ENCODE measurements around the gene PADI4.
"Not testable (repeated sequence)": the region's sequence is repeated elsewhere in the genome, so short reads cannot be mapped to it uniquely, and the experiment has no call there.

The PADI4 gene

DNA sequence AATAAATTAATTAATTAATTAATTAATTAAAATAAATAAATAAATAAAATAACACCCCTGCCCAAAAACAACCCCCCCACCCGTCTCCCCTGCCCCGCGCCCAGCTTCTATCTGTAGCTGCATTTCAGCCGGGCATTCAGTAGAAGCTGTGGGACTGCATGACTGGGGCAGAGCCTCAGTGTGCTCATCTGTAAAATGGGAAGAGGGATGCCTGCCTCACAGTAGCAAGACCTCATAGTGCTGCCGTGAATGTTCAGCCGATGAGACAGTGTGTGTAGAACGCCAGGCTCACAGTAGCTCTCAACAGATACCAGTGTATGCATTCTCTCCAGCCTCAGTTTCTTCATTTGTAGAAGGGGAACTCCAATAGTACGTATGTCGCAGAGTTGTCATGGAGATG lies 8.7 kb downstream of the PADI4 start:
- no peak for DNase-seq

GRCh38 chr1:17318262-17318661 lies 10.3 kb downstream of the PADI4 start:
- DNase-seq, result no peak

DNA sequence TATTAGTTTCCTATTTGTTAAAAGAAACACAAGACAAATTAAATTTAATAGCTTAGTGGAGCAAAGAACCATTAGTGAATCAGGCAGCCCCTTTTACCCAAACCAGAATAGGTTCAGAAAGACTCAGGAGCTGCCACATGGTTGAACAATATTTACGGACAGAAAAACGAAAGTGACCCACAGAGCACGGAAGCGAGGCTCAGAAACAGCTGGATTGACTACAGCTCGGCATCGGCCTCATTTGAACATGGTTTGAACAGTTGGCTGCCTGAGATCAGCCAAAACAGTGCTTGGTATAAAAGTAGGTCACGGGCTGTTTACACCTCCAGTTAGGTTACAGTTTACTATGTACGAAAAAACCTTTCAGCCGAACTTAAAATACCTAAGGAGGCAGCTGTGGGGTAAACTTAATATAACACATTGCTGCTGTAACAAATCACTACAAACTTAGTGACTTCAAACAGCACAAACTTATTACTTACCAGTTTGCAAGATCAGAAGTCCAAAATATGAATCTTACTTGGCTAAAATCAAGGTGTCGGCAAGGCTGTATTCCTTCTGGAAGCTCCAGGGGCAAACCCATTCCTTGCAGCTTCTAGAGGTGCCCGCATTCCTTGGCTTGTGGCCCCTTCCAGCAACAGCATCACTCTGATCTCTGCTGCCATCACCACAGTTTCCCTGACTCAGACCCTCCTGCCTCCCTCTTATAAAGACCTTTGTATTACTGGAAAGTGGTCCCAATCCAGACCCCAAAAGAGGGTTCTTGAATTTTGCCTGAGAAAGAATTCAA lies 11.8 kb downstream of the PADI4 start:
- DNase-seq, result no peak

DNA sequence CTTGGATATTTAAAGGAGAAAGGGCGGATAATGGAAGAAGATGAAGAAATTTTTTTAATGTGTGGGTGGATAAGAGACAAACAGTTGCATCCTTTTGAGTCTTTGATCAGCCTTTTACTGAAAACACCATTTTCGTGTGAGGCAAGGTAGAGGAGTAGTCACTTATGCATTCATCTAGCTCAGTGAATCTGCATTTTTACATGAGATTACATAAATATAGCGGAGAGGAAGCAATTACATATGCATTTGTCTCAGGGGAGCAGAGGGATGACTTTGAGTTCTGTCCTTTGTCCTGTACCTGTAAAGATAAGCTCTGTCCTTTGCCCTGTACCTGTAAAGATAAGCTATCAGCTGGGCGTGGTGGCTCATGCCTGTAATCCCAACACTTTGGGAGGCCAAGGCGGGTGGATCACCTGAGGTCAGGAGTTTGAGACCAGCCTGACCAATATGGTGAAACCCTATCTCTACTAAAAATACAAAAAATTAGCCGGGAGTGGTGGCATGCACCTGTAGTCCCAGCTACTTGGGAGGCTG lies 13.9 kb downstream of the PADI4 start:
- DNase-seq, result not testable (repeated sequence)

GRCh38 chr1:17328855-17329254 lies 20.9 kb downstream of the PADI4 start:
- DNase-seq, result no peak

DNA sequence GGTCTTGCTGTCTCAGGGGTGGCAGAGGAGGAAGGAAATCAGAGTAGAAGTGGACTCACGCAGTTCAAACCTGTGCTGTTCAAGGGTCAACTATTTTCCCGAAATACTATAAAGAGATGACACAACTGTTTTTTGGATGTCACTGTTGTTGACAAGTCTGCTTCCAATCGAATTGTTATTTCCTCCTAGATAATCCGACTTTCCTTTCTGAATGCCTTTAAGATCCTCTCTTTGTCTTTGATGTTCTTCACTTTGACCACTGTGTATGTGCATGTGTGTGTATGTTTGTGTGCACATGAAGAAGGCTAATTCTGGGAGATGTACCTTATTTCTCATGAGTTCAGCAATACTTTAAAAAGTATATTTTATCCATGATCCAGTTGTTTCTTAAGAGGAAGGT lies 21.6 kb downstream of the PADI4 start:
- no peak for DNase-seq

GRCh38 chr1:17330856-17331255 lies 22.9 kb downstream of the PADI4 start:
- no peak for DNase-seq

GRCh38 chr1:17333081-17333480 lies 25.1 kb downstream of the PADI4 start:
- DNase-seq, result no peak

GRCh38 chr1:17335821-17336710 lies 28.1 kb downstream of the PADI4 start:
- DNase-seq, result peak; percentile 29

DNA sequence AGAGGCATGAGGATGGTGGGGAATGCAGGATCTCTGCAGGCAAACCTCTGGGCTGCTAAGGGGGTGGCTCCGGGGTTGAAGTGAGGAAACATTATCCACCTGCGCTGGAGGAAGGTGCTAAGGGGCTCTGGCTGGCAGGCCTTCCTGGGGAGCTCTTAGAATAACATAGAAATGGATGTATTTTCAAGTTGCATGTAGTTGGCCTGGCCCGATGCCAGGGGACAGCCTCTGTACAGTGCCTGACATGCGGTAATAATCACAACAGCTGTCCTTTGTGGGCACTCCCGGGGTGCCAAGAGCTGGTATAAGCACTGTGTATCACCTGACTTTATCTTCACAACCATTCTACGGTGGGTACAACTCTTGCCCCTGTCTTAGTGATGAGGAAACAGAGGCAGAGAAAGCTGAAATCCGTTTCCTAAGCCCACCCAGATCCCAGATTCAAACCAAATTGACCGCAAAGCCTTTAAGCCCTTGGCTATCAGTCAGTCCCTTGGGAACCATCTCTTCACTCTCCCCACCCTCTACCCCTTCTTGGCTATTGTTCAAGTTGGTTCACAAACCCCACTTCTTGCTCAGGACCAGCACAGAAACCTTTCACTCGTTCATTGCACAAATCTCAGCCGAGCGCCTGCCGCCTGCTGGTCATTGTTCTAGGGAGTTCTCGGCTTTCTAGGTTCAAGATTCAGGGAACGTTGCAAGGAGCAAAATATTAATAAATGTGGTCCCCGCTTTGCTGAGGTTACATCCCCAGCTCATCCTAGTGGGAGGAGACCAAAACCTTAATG lies 30.9 kb downstream of the PADI4 start:
- no peak for DNase-seq

- no peak for DNase-seq
These were observed 31.5 kb downstream of the PADI4 start for GRCh38 chr1:17339521-17339920.

DNA sequence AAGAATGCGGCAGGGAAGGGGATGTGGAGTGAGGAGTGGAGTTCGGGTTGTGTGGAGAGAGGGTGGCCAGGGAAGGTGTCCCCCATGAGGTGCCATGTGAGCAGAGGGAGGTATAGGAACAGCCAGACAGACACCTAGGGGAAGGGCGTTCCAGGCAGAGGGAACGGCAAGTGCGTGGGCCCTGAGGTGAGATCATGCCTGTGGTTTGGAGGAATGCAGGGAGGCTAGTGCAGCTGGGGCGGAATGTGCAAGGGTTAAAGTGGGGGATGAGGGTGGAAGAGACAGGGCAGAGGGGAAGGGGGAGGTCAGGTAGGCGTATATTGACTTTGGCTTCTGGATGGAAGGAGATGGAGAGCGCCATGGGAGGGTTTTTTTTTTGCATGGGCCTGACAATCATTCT lies 32.4 kb downstream of the PADI4 start:
- DNase-seq, result no peak

DNA sequence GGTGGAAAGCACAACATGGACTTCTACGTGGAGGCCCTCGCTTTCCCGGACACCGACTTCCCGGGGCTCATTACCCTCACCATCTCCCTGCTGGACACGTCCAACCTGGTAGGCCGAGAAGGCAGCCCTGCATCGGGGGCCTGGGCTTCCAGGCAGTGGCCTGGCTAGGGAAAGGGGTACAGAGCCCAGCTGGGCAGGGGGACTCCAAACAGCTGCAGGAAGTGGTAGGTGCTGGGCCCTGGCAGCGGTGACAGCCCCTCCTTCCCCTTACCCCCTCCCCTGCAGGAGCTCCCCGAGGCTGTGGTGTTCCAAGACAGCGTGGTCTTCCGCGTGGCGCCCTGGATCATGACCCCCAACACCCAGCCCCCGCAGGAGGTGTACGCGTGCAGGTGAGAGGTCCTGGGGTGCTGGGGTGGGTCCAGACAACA lies 34.0 kb downstream of the PADI4 start:
- no peak for DNase-seq

DNA sequence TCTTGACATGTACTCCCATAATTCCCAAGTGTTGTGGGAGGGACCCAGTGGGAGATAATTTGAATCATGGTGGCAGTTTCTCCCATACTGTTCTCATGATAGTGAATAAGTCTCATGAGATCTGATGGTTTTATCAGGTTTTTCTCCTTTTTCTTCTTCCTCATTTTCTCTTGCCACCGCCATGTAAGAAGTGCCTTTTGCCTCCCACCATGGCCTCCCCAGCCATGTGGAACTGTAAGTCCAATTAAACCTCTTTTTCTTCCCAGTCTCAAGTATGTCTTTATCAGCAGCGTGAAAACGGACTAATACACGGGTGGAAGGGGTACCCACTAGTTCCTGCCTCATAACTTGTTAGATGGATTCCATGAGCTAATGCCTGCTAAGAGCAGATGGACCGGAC lies 37.5 kb downstream of the PADI4 start:
- not testable (repeated sequence) for DNase-seq

DNA sequence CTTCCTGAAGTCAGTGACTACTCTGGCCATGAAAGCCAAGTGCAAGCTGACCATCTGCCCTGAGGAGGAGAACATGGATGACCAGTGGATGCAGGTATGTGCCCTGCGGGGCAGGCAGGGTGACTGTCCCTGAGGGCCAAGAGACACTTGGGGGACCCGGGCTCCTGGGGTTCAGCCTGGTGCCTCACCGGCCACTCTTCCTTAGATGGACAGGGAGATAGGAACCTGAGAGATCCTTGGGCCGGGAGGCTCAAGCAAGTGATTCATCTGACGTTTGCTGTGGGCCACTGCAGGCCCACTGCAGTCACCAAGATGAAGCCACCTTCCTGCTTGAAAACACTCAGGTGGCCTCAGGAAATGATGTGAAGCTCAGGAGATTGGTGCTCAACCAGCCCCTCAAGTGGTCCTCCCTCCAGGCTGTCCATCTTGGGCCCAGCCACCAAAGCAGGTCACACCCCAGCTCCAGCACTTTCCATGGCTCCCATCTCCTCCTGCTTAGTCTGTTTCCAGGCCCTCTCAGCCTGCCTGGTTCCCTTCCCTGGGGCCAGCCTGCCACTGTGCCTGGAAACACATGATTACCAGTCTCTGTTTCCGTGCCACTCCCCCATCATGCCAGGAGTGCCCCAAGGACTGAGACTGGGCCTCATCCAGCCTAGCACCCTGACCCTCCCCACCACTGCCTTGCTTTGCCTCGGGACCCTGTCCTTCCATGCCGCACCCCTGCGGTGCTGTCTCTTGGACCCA lies 38.2 kb downstream of the PADI4 start:
- DNase-seq, result no peak

DNA sequence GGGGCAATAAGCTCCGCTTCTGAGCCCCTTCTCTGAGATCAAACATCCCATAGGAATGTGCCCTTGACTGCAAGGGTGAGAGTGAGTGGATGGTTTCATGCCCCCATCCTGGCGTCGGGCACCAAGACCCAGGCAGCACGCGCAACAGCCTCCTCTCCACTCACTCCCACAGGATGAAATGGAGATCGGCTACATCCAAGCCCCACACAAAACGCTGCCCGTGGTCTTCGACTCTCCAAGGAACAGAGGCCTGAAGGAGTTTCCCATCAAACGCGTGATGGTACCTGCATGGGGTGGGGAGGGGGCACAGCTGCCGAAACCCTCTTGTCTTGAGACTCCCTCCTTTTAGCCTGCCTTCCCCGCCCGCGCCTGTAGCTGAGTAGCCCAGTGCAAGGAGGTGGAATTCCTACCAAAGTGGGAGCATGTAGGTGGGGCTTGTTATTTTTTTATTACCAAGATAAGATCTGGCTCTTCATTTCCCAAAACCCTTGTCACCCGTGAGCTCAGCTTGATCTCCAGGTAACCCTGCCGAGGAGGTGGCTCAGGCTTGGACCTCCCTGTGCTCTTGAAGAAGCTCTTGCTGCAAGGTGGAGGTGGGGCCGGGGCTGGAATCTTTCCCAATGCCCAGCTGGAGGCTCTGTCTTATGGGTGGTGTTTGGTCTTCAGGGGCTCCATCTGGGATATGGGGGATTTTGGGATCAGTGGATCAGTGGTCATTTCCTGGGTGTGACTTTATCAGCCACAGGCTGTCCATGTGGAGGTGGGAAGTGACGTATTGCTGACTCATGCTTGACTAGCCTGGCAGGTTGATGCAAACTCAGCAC lies 40.0 kb downstream of the PADI4 start:
- no peak for DNase-seq

GRCh38 chr1:17348593-17349234 lies 40.7 kb downstream of the PADI4 start:
- no peak for DNase-seq

DNA sequence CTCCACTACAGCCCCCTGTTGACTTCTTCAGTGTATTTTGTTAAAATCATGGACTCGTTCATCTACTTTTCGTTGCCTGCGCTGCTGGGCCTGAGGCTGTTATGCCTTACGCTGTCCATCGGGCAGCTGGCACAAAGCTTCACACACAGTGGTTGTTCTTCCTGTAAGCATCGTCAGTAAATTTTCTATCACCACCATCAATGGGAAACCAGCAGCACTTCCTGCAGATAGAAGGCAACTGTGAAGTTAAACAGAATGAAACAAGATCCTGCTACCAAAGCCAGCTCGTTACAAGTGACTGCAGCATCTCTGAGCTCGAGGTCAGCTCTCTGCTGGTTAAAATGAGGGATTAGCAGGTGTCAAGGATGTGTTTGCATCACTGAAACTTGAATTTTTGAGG lies 42.1 kb downstream of the PADI4 start:
- no peak for DNase-seq

DNA sequence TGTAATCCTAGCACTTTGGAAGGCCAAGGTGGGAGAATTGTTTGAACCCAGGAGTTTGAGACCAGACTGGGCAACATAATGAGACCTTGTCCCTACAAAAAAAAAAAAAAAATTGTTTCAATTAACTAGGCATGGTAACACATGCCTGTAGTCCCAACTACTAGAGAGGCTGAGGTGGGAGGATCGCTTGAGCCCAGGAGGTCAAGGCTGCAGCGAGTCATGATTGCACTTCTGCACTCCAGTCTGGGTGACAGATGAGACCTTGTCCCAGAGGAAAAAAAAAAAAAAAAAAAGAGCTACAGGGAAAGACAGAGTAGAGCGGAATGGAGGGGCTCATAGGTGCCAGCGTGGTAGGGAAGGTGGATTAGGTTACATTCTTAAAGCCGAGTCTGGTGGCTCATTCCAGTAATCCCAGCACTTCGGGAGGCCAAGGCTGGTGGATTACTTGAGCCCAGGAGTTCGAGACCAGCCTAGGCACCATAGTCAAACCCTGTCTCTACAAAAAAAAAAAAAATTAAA lies 43.0 kb downstream of the PADI4 start:
- DNase-seq, result no peak

DNA sequence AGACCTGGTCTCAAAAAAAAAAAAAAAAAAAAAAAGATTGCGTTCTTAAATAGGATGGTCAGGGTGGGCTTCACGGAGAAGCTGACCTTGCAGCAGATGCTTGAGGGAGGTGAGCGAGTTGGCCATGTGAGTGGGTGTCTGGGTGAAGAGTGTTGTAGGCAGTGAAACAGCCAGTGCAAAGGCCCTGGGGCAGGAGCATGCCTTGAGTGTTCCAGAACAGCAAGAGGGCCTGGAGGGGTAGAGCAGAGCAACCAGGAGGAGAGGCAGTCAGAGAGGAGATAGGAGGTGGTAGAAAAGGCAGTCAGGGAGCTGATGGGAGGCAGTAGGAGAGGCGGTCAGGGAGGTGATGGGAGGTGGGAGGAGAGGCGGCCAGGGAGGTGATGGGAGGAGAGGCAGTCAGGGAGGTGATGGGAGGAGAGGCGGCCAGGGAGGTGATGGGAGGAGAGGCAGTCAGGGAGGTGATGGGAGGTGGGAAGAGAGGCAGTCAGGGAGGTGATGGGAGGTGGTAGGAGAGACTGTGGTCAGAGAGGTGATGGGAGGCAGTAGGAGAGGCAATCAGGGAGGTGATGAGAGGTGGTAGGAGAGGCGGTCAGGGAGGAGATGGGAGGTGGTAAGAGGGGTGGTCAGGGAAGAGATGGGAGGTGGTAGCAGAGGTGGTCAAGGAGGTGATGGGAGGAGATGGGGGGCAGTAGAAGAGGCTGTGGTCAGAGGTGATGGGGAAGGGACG lies 43.8 kb downstream of the PADI4 start:
- DNase-seq, result no peak
